PC-9 (cell line): ENCODE measurements around the gene ACCS. TPM values are rescaled to one million over a fixed set of nuclear protein-coding genes. Genes with fewer than 3 reads are reported as not detected.

ENCODE experiments used
- BruUV-seq: library from RNA; stranded (reverse); fragments of 400-500 nt; replicated peaks from 2 replicates; lab custom pipeline; 2021; lab: Mats Ljungman, UMichigan
- CTCF ChIA-PET: fragments of 300-600 bp; sonication (Branson Sonifier 250); formaldehyde crosslinking; loops from one replicate; lab custom pipeline; 2022; ENCODE audit warnings: antibody characterized with exemption; lab: Charles Lee
- POLR2A ChIA-PET: fragments of 300-600 bp; sonication (Branson Sonifier 250); formaldehyde crosslinking; loops from one replicate; lab custom pipeline; 2022; ENCODE audit warnings: antibody characterized with exemption; ENCODE audit not compliant: unreplicated experiment; lab: Charles Lee
- DNase-seq, 2 experiments: peaks; one replicate each; pipeline versions ENCODE4 v3.0.0 to v3.0.0-alpha.2; 2015 to 2022; ENCODE audit warnings: mixed read lengths in 1 of 2
- H2AFZ ChIP-seq: fragments of 200-600 bp; sonication (generic); 2 replicates; pipeline ENCODE4 v1.8.1; 2017; ENCODE audit warnings: antibody characterized with exemption
- H3F3A ChIP-seq: fragments of 200-600 bp; sonication (generic); 2 replicates; pipeline ENCODE4 v1.8.1; 2017; ENCODE audit warnings: antibody characterized with exemption, mild to moderate bottlenecking, low read depth; ENCODE audit not compliant: insufficient read depth
- H3K27ac ChIP-seq: fragments of 200-600 bp; sonication (generic); 2 replicates; pipeline ENCODE4 v1.6.1; 2016; ENCODE audit warnings: mixed run types
- H3K27me3 ChIP-seq: fragments of 200-600 bp; sonication (generic); 2 replicates; pipeline ENCODE4 v1.6.1; 2016; ENCODE audit warnings: low read depth, mixed run types; ENCODE audit not compliant: insufficient read depth
- H3K36me3 ChIP-seq: fragments of 200-600 bp; sonication (generic); 2 replicates; pipeline ENCODE4 v1.6.1; 2016; ENCODE audit warnings: low read depth, mixed run types
- H3K4me1 ChIP-seq: fragments of 200-600 bp; sonication (generic); replicated peaks from 2 replicates; pipeline ENCODE4 v1.6.1; 2016; ENCODE audit warnings: mixed run types; ENCODE audit not compliant: insufficient read depth
- H3K4me2 ChIP-seq: fragments of 200-600 bp; sonication (generic); 2 replicates; pipeline ENCODE4 v1.6.1; 2017; ENCODE audit warnings: mixed run types
- H3K4me3 ChIP-seq: fragments of 200-600 bp; sonication (generic); 2 replicates; pipeline ENCODE4 v1.6.1; 2016; ENCODE audit warnings: mixed run types
- H3K79me2 ChIP-seq: fragments of 200-600 bp; sonication (generic); 2 replicates; pipeline ENCODE4 v1.6.1; 2017; ENCODE audit warnings: low read depth, mixed run types
- H3K9me2 ChIP-seq: fragments of 200-600 bp; sonication (generic); 2 replicates; pipeline ENCODE4 v1.8.1; 2017; ENCODE audit warnings: mild to moderate bottlenecking; ENCODE audit not compliant: insufficient read depth
- H3K9me3 ChIP-seq: fragments of 200-600 bp; sonication (generic); 2 replicates; pipeline ENCODE4 v1.8.1; 2016; ENCODE audit warnings: low read depth; ENCODE audit not compliant: insufficient read depth
- H4K20me1 ChIP-seq: fragments of 200-600 bp; sonication (generic); 2 replicates; pipeline ENCODE4 v1.8.1; 2017; ENCODE audit not compliant: insufficient read depth
- CTCF ChIP-seq: fragments of 200-600 bp; sonication (generic); conservative IDR thresholded peaks from 2 replicates; pipeline ENCODE4 v1.6.1; 2017; ENCODE audit warnings: mixed run types, antibody characterized with exemption, mild to moderate bottlenecking, moderate library complexity
- EZH2 ChIP-seq: fragments of 200-600 bp; sonication (generic); IDR thresholded peaks from 2 replicates; pipeline ENCODE4 v1.8.0; 2017; ENCODE audit warnings: antibody characterized with exemption, low read depth
- intact Hi-C: fragments of 100-400 bp; cut with micrococcal nuclease; formaldehyde crosslinking; loops from one replicate; pipeline ENCODE4 v1.10.0; 2022; ENCODE audit not compliant: unreplicated experiment
- total RNA-seq: library from RNA; stranded (reverse); gene quantifications from 2 replicates; pipeline ENCODE4 v1.2.3, GENCODE V29; 2021

Gene ACCS
- total RNA-seq, 1 experiment from 2014 or later, result 44.6 TPM

- H3K27me3 ChIP-seq, result no peaks in the 10 kb centered on the region
- intact Hi-C loops, result no loop called here
- no peaks in the 10 kb centered on the region for H3K4me1 ChIP-seq
- ChIA-PET POLR2A (interaction anchor here (0.6 kb wide), 1 partner anchor 324 kb away, joined by 3 read pairs; no protein-coding TSS in a partner anchor), CTCF (no interaction called here)
- no TSS peak for BruUV-seq
- TF ChIP-seq CTCF (no peak), EZH2 (no peak)
- no peaks in the 10 kb centered on the region for H4K20me1 ChIP-seq
- 0 out of 2 replicates have a peak, but pooled peaks cover 2% of the 10 kb centered on the region for H3K9me3 ChIP-seq
- no peak overlapping the region for H3K4me3 ChIP-seq
- H3K79me2 ChIP-seq, result no peaks in the 10 kb centered on the region
- no peaks in the 10 kb centered on the region for H3K9me2 ChIP-seq
- H3K4me2 ChIP-seq, result no peak overlapping the region
- H3F3A ChIP-seq, result no peaks in the 10 kb centered on the region
- no peak overlapping the region for H2AFZ ChIP-seq
- H3K27ac ChIP-seq, result no peak overlapping the region
- H3K36me3 ChIP-seq, result no peaks in the 10 kb centered on the region
- DNase-seq, result no peak
Measured at GRCh38 chr11:44088871-44089270, 22.8 kb downstream of the ACCS start.

DNA sequence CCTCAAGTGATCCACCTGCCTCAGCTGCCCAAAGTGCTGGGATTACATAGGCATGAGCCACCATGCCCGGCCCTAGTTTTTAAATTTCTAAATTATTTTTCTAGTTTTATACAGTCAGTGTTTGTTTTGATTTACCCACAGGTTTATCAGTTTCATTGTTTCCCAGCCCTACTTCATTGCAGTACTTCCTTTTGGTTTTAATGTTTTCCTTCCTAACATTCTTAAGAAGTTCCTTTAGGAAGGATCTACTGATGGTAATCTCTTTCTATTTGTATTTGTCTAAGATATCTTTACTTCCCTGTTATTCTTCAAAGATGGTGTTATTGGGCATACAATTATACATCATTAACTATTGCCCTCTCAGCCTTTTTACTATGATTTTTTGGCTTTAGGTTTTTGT lies 24.5 kb downstream of the ACCS start:
- DNase-seq, result no peak
- Histone ChIP-seq H3F3A (no peaks in the 10 kb centered on the region), H3K79me2 (no peaks in the 10 kb centered on the region), H3K27ac (no peak overlapping the region), H2AFZ (no peak overlapping the region), H3K4me2 (no peak overlapping the region), H3K4me3 (no peak overlapping the region), H3K4me1 (0 out of 2 replicates have a peak, but pooled peaks cover 5% of the 10 kb centered on the region), H4K20me1 (no peaks in the 10 kb centered on the region), H3K27me3 (no peaks in the 10 kb centered on the region), H3K36me3 (no peaks in the 10 kb centered on the region), H3K9me3 (no peaks in the 10 kb centered on the region), H3K9me2 (no peaks in the 10 kb centered on the region)
- TF ChIP-seq CTCF, result no peak
- TF ChIP-seq EZH2, result no peak
- intact Hi-C loops, result loop anchor here (10.0 kb wide), 1 partner anchor 194 kb away; no protein-coding TSS in a partner anchor
- CTCF ChIA-PET, result interaction anchor here (0.7 kb wide), 1 partner anchor 14 kb away, joined by 3 read pairs; no protein-coding TSS in a partner anchor
- POLR2A ChIA-PET, result no interaction called here
- BruUV-seq, result no TSS peak

DNA sequence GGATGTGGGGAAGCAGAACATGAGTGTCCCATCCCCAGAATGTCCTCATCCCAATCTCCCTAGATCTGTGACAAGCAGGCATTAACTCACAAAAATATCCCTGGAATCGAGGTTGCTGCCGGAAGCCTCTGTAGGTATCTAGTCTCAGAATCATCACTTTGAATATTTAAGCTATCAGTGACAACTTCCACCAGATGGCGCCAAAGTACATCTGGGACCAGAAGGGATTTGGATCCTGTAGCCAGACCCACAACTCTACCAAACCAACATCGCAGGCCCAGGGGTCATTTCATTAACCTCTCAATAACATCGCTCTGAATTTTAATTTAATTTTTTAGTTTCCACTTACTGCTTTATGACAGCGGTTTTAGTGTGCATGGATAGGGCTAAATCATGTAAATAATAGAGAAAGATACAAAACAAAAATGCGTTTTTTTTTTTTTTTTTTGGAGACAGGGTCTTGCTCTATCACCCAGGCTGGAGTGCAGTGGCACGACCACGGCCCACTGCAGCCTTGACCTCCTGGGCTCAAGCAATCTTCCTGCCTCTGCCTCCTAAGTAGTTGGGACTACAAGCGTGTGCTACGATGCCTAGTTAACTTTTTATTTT lies 28.3 kb downstream of the ACCS start:
- DNase-seq, result peak; percentile 56 to 61
- Histone ChIP-seq H3K9me3 (no peaks in the 10 kb centered on the region), H3K4me2 (no peak overlapping the region), H3K4me3 (no peak overlapping the region), H3K9me2 (no peaks in the 10 kb centered on the region), H3F3A (peaks cover 5% of the 10 kb centered on the region), H3K4me1 (peaks cover 16% of the 10 kb centered on the region), H3K27me3 (no peaks in the 10 kb centered on the region), H2AFZ (no peak overlapping the region), H3K36me3 (no peaks in the 10 kb centered on the region), H3K27ac (no peak overlapping the region), H3K79me2 (peaks cover 26% of the 10 kb centered on the region), H4K20me1 (no peaks in the 10 kb centered on the region; the same call in 1 of the 2 replicates)
- intact Hi-C loops, result loop anchor here (1.0 to 10.0 kb wide), 2 partner anchors 190 to 444 kb away; no protein-coding TSS in a partner anchor
- CTCF ChIA-PET, result interaction anchor here (0.6 to 1.5 kb wide), 4 partner anchors 10 to 36 kb away, joined by 3 to 7 read pairs (median 4); no protein-coding TSS in a partner anchor
- POLR2A ChIA-PET, result interaction anchor here (0.6 kb wide), 1 partner anchor 206 kb away, joined by 4 read pairs; no protein-coding TSS in a partner anchor
- BruUV-seq, result no TSS peak
- TF ChIP-seq CTCF, result peak; percentile 89
- no peak for TF ChIP-seq EZH2
